ENCODE data around the gene ARPC5L. TPM values are rescaled to one million over a fixed set of nuclear protein-coding genes. Genes with fewer than 3 reads are reported as not detected.

ARPC5L gene
- total RNA-seq, 6 donors from 2014 or later = 17.8 to 45.9 (median 34.4) TPM

DNA sequence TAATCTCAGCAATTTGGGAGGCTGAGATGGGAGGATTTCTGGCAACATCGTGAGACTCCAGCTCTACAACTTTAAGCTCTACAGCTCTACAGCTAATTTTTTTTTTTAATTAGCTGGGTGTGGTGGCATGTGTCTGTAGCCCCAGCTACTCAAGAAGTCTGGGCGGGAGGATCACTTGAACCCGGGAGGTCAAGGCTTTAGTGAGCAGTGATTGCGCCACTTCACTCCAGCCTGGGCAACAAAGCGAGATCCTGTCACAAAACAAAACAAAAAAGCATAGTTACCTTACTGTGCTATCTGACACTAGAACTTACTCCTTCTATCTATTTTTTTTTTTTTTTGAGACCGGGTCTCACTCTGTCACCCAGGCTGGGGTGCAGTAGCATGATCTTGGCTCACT lies 15.0 kb upstream of the ARPC5L start:
- no peak for DNase-seq
- no peaks in the 10 kb centered on the region for H3K9me3 ChIP-seq
- WGBS, 2 donors = 77 to 82% methylated on average over 6 of the region's 6 CpGs

DNA sequence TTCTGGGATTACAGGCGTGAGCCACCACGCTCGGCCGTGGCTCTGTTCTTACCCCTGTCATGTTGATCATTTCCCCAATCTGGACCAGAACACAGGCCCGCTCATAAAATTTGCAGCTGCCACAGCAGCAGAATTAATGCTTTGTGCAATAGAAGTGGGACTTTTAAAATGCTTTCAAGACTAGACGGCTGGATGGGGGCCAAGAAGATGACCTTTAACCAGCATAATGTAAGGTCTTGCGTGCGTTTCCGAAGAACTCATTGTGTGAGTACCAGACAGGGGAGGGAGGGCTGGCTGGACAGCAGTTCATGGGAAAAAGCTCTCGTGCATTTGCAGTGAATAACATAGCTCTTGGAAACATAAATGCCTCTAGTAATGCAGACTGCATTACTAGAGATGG lies 12.1 kb upstream of the ARPC5L start:
- ATAC-seq (ENCODE audit: low FRiP score in 2 of 2) (no peak), DNase-seq (no peak)
- Histone ChIP-seq H3K27ac (no peak overlapping the region), H3K9me3 (no peaks in the 10 kb centered on the region), H3K4me3 (no peak overlapping the region), H3K27me3 (no peaks in the 10 kb centered on the region), H3K36me3 (no peaks in the 10 kb centered on the region), H3K4me1 (peaks cover 11 to 17% (median 14%) of the 10 kb centered on the region in 4 donors)
- TF ChIP-seq, protein P1, sequence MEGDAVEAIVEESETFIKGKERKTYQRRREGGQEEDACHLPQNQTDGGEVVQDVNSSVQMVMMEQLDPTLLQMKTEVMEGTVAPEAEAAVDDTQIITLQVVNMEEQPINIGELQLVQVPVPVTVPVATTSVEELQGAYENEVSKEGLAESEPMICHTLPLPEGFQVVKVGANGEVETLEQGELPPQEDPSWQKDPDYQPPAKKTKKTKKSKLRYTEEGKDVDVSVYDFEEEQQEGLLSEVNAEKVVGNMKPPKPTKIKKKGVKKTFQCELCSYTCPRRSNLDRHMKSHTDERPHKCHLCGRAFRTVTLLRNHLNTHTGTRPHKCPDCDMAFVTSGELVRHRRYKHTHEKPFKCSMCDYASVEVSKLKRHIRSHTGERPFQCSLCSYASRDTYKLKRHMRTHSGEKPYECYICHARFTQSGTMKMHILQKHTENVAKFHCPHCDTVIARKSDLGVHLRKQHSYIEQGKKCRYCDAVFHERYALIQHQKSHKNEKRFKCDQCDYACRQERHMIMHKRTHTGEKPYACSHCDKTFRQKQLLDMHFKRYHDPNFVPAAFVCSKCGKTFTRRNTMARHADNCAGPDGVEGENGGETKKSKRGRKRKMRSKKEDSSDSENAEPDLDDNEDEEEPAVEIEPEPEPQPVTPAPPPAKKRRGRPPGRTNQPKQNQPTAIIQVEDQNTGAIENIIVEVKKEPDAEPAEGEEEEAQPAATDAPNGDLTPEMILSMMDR (IDR thresholded peaks at IDR 0.05) = no peak
- TF ChIP-seq EP300 (IDR thresholded peaks at IDR 0.05) = no peak
- no peak for TF ChIP-seq POLR2A (IDR thresholded peaks at IDR 0.05)
- no peak for TF ChIP-seq POLR2AphosphoS5 (IDR thresholded peaks at IDR 0.05)
- WGBS, 2 donors = 74 to 78% methylated on average over 10 of the region's 10 CpGs

More for the DNA sequence above, 15.0 kb upstream of the ARPC5L start:
- ATAC-seq (ENCODE audit: low FRiP score in 2 of 2) = no peak
- Histone ChIP-seq H3K27me3 (no peaks in the 10 kb centered on the region), H3K4me3 (no peak overlapping the region), H3K27ac (no peak overlapping the region), H3K36me3 (no peaks in the 10 kb centered on the region), H3K4me1 (peaks cover 0 to 2% (median 0%) of the 10 kb centered on the region in 4 donors)
- TF ChIP-seq, protein P1 (IDR thresholded peaks at IDR 0.05) = no peak
- no peak for TF ChIP-seq POLR2AphosphoS5 (IDR thresholded peaks at IDR 0.05)
- no peak for TF ChIP-seq EP300 (IDR thresholded peaks at IDR 0.05)
- TF ChIP-seq POLR2A (IDR thresholded peaks at IDR 0.05) = no peak

DNA sequence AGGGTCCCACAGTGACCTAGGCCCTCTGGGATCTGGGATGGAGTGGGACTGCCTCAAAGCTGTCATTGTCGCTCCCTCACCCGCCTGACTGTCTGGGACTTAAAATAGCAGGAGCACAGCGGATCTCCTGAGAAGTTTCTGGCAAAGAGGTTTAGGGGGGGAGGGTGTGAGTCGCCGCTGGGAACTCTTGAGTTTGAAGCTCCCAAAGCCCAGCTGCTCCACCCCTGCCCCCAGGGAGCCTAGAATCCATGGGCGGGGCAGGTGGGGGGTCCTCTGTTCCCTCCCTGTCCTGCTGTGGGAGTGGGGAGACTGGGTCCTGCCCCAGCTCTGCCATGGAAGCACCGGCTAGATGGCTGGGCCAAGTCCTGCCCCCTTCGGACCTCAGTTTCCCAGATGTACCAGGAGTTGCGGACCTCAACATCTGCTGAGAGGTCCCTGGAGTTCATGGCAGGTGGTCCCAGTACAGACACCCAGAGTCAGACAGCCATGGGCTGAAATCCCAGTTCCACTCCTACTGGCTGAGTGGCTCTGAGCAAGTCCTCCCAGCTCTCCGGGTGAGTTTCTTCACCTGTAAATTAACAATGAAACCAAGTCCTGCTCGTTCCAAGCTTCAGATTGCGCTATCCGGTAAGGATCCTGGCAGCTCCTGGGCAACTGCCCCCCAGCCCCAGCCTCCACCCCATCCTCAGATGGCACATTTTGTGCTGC lies 9.7 kb upstream of the ARPC5L start:
- ATAC-seq (ENCODE audit: low FRiP score in 2 of 2) (no peak), DNase-seq (no peak)
- Histone ChIP-seq H3K27ac (peak overlapping the region in 2 of 4 donors; percentile 14 to 52), H3K4me1 (peaks cover 11 to 17% (median 14%) of the 10 kb centered on the region in 4 donors), H3K27me3 (no peaks in the 10 kb centered on the region), H3K4me3 (peak overlapping the region in 1 of 4 donors; percentile 54), H3K36me3 (peaks cover 0 to 12% (median 9%) of the 10 kb centered on the region in 4 donors), H3K9me3 (no peaks in the 10 kb centered on the region)
- TF ChIP-seq, protein P1 (IDR thresholded peaks at IDR 0.05) = no peak
- TF ChIP-seq POLR2A (IDR thresholded peaks at IDR 0.05) = no peak
- no peak for TF ChIP-seq POLR2AphosphoS5 (IDR thresholded peaks at IDR 0.05)
- TF ChIP-seq EP300 (IDR thresholded peaks at IDR 0.05) = no peak
- WGBS, 2 donors = 30 to 71% methylated on average over 2 to 13 of the region's 13 CpGs

DNA sequence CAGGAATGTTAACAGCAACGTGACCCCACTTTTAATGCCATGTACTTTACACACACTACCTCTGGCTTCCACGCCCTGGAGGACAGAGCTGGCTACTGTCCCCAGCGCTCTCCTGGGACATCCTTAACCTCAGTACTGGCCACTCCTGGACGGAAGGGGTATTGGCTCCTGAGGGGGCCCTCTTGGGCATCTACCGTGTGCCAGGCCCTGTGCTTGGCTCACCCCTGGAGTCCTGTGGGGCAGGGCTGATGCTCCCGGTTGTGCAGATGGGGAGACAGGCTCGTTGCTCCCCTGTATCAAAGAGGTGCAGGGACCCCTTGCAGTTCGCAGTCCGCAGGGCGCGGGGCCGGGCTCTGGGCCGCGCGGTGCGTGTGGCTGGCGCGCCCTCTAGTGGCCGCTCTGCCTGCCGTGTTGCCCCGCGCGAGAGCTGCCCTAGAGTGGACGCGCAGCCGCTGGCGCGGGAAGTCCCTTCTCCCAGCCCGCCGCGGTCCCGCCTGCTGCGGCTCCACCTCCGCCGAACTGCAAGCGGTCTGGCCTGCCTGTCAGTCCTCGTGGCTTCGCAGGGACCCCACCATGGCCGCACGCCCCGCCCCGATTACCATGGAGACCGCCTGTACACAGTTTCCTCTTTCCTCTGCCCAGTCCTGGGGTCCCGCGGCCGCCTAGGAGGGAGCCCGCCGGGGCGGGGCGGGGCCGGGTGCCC lies 8.9 kb upstream of the ARPC5L start, which contains the start of gene WDR38:
TSS of gene WDR38 (plus strand) at position 632 of the 703 bp plus-strand sequence. CDS start 72 bp downstream, outside the sequence.
- TF ChIP-seq POLR2AphosphoS5 (IDR thresholded peaks at IDR 0.05) (no peak), POLR2A (IDR thresholded peaks at IDR 0.05) (peak in 1 of 4 donors; percentile 6), EP300 (IDR thresholded peaks at IDR 0.05) (no peak)
- TF ChIP-seq, protein P1 (IDR thresholded peaks at IDR 0.05) = peak; percentile 97 to 100 (median 100)
- Histone ChIP-seq H3K27ac (peak within 1 kb of the TSS in 3 of 4 donors; percentile 14 to 52 (median 46)), H3K27me3 (no peaks in the 10 kb centered on the region), H3K4me3 (peak within 1 kb of the TSS in 3 of 4 donors; percentile 35 to 54 (median 48)), H3K9me3 (no peaks in the 10 kb centered on the region), H3K36me3 (peaks cover 7 to 19% (median 16%) of the 10 kb centered on the region in 4 donors), H3K4me1 (peaks cover 11 to 17% (median 14%) of the 10 kb centered on the region in 4 donors)
- ATAC-seq (ENCODE audit: low FRiP score in 2 of 2) (peak; percentile 90 to 96), DNase-seq (peak; percentile 76 to 96)
- WGBS, 2 donors = 0 to 3% methylated on average over 19 to 26 of the region's 51 CpGs

All from upper lobe of left lung (tissue), 6 donors.